ENCODE measurements around the gene HRNR.

DNA sequence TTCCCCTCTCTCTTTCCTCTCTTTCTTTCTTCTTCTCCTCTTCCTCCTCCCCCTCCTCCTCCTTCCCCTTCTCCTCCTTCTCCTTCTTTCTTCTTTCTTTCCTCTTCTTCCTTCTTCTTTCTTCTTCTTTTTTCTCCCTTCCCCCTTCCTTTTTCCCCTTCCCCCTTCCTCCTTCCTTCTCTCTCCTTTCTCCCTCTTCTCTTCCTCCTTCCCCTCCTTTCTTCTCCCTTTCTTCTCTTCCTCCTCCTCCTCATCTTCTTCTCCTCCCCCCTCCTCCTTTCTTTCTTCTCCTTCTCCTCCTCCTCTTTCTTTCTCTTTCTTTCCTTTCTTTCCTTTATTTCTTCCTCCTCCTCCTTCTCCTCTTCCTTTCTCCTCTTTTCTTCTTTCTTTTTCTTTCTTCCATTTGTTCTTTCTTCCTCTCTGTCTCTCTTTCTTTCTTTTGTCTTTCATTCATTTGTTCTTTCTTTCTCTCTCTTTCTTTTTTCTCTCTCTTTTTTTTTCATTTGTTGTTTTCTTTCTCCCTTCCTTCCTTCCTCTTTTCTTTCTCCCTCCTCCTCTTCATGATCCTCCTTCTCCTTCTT, 26.5 kb downstream of the HRNR start:
- TF ChIP-seq, protein P1, sequence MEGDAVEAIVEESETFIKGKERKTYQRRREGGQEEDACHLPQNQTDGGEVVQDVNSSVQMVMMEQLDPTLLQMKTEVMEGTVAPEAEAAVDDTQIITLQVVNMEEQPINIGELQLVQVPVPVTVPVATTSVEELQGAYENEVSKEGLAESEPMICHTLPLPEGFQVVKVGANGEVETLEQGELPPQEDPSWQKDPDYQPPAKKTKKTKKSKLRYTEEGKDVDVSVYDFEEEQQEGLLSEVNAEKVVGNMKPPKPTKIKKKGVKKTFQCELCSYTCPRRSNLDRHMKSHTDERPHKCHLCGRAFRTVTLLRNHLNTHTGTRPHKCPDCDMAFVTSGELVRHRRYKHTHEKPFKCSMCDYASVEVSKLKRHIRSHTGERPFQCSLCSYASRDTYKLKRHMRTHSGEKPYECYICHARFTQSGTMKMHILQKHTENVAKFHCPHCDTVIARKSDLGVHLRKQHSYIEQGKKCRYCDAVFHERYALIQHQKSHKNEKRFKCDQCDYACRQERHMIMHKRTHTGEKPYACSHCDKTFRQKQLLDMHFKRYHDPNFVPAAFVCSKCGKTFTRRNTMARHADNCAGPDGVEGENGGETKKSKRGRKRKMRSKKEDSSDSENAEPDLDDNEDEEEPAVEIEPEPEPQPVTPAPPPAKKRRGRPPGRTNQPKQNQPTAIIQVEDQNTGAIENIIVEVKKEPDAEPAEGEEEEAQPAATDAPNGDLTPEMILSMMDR (IDR thresholded peaks at IDR 0.05) = no peak
- TF ChIP-seq POLR2A (IDR thresholded peaks at IDR 0.05) = no peak
